Liver (tissue), 9 donors: ENCODE measurements around the gene FAM83D. TPM values are rescaled to one million over a fixed set of nuclear protein-coding genes. Genes with fewer than 3 reads are reported as not detected.

Experiments used
- DNase-seq: peaks from one replicate; pipeline ENCODE4 v3.0.0-alpha.2; 2017; ENCODE audit warnings: low spot score
- H3K27ac ChIP-seq, 2 donors: one replicate each; pipeline ENCODE4 v1.7.0; 2013; ENCODE audit warnings: inconsistent platforms in 2 of 2, low read length in 2 of 2, control low read depth in 1 of 2, low read depth in 1 of 2, mild to moderate bottlenecking in 1 of 2
- H3K27me3 ChIP-seq, 4 donors: one replicate each; pipeline versions ENCODE4 v1.6.1 to v1.7.0; 2013; ENCODE audit warnings: low read length in 3 of 4, inconsistent platforms in 1 of 4, mild to moderate bottlenecking in 1 of 4, moderate library complexity in 1 of 4; ENCODE audit not compliant: control insufficient read depth in 4 of 4, insufficient read depth in 4 of 4
- H3K36me3 ChIP-seq, 4 donors: one replicate each; pipeline versions ENCODE4 v1.6.1 to v1.7.0; 2013; ENCODE audit warnings: low read length in 3 of 4, mild to moderate bottlenecking in 3 of 4, low read depth in 1 of 4, moderate library complexity in 1 of 4; ENCODE audit not compliant: control insufficient read depth in 4 of 4, insufficient read depth in 3 of 4
- H3K4me1 ChIP-seq, 4 donors: one replicate each; pipeline versions ENCODE4 v1.6.1 to v1.7.0; 2013; ENCODE audit warnings: low read length in 3 of 4, mild to moderate bottlenecking in 3 of 4, moderate library complexity in 1 of 4; ENCODE audit not compliant: control insufficient read depth in 4 of 4, insufficient read depth in 4 of 4
- H3K4me3 ChIP-seq, 3 donors: one replicate each; pipeline versions ENCODE4 v1.6.1 to v1.7.0; 2013; ENCODE audit warnings: low read length in 3 of 3, control low read depth in 1 of 3, low read depth in 1 of 3, mild to moderate bottlenecking in 1 of 3
- H3K9ac ChIP-seq, 2 donors: one replicate each; pipeline ENCODE4 v1.7.0; 2013; ENCODE audit warnings: low read length in 2 of 2, mild to moderate bottlenecking in 2 of 2, moderate library complexity in 2 of 2, control low read depth in 1 of 2, low read depth in 1 of 2
- H3K9me3 ChIP-seq, 4 donors: one replicate each; pipeline versions ENCODE4 v1.6.1 to v1.7.0; 2013; ENCODE audit warnings: low read length in 3 of 4; ENCODE audit not compliant: control insufficient read depth in 4 of 4
- ATF3 ChIP-seq: IDR thresholded peaks from 2 replicates; pipeline ENCODE4 v1.6.1; 2016; ENCODE audit warnings: antibody characterized with exemption
- CTCF ChIP-seq: fragments of 150-350 bp; IDR thresholded peaks from 2 replicates; pipeline ENCODE4 v1.5.1; 2017; ENCODE audit warnings: improper control_type of control experiment, low read depth, low read length; ENCODE audit not compliant: missing input control
- EGR1 ChIP-seq, 2 donors: IDR thresholded peaks; 2 replicates each; pipeline ENCODE4 v1.6.1; 2016 to 2018; ENCODE audit warnings: antibody characterized with exemption in 2 of 2, low read depth in 2 of 2
- FOXA1 ChIP-seq: IDR thresholded peaks from 2 replicates; pipeline ENCODE4 v1.6.1; 2016; ENCODE audit warnings: antibody characterized with exemption
- FOXA2 ChIP-seq: IDR thresholded peaks from 2 replicates; pipeline ENCODE4 v1.6.1; 2016; ENCODE audit warnings: antibody characterized with exemption
- GABPA ChIP-seq, 2 donors: IDR thresholded peaks in 1 of 2; conservative IDR thresholded peaks in 1 of 2; 2 replicates each; pipeline ENCODE4 v1.6.1; 2016; ENCODE audit warnings: antibody characterized with exemption in 2 of 2, mild to moderate bottlenecking in 1 of 2, moderate library complexity in 1 of 2
- HNF4A ChIP-seq, 2 donors: conservative IDR thresholded peaks; 2 replicates each; pipeline ENCODE4 v1.6.1; 2016; ENCODE audit warnings: antibody characterized with exemption in 2 of 2, mild to moderate bottlenecking in 2 of 2
- HNF4G ChIP-seq: IDR thresholded peaks from 2 replicates; pipeline ENCODE4 v1.6.1; 2016; ENCODE audit warnings: antibody characterized with exemption
- JUND ChIP-seq, 2 donors: IDR thresholded peaks; 2 replicates each; pipeline ENCODE4 v1.6.1; 2016; ENCODE audit warnings: antibody characterized with exemption in 2 of 2
- MAX ChIP-seq: IDR thresholded peaks from 2 replicates; pipeline ENCODE4 v1.6.1; 2016; ENCODE audit warnings: antibody characterized with exemption
- NR2F2 ChIP-seq: IDR thresholded peaks from 2 replicates; pipeline ENCODE4 v1.6.1; 2016; ENCODE audit warnings: antibody characterized with exemption
- RAD21 ChIP-seq, 2 donors: IDR thresholded peaks; 2 replicates each; pipeline ENCODE4 v1.6.1; 2016; ENCODE audit warnings: antibody characterized with exemption in 2 of 2, mild to moderate bottlenecking in 2 of 2
- REST ChIP-seq: IDR thresholded peaks from 2 replicates; pipeline ENCODE4 v1.6.1; 2016; ENCODE audit warnings: antibody characterized with exemption, mild to moderate bottlenecking
- RXRA ChIP-seq, 2 donors: IDR thresholded peaks; 2 replicates each; pipeline ENCODE4 v1.6.1; 2017 to 2018; ENCODE audit warnings: antibody characterized with exemption in 2 of 2, mild to moderate bottlenecking in 1 of 2
- SP1 ChIP-seq: IDR thresholded peaks from 2 replicates; pipeline ENCODE4 v1.6.1; 2018; ENCODE audit warnings: antibody characterized with exemption, mild to moderate bottlenecking
- TAF1 ChIP-seq: conservative IDR thresholded peaks from 2 replicates; pipeline ENCODE4 v1.6.1; 2016; ENCODE audit warnings: antibody characterized with exemption, mild to moderate bottlenecking
- YY1 ChIP-seq: IDR thresholded peaks from 2 replicates; pipeline ENCODE4 v1.6.1; 2016; ENCODE audit warnings: antibody characterized with exemption, mild to moderate bottlenecking
- ZBTB33 ChIP-seq: IDR thresholded peaks from 2 replicates; pipeline ENCODE4 v1.6.1; 2016; ENCODE audit warnings: antibody characterized with exemption
- WGBS: extraction: QIAGEN DNeasy Blood & Tissue Kit; methylation state at CpG from one replicate; pipeline ENCODE4 v1.1.7; 2013; 5-methylcytosine and 5-hydroxymethylcytosine counted together
- polyA plus RNA-seq, 2 donors: library from polyadenylated mRNA; stranded (reverse) in 1 of 2; unstranded in 1 of 2; fragments of 200-250 nt in 1 of 2; fragments of >200 nt in 1 of 2; fragmentation: Nextera tagmentation in 1 of 2; extraction: Ambion mirVana in 1 of 2; gene quantifications; one replicate each; pipeline versions ENCODE4 v1.2.1 to v1.2.3, GENCODE V29; 2013 to 2015
- total RNA-seq, 2 donors: library from RNA; depleted of rRNA; stranded (reverse); fragments of >200 nt; gene quantifications; one replicate each; pipeline ENCODE4 v1.2.3, GENCODE V29; 2014
- donor health status: healthy.
- donor health status: healthy.
- donor health status: healthy.
- donor health status: healthy.
- donor health status: healthy.

The FAM83D gene
- total and polyA plus RNA-seq, 4 donors: 1.1 to 28.2 (median 2.7) TPM

- 94% methylated on average over 5 of the region's 5 CpGs for WGBS
These were observed 9.8 kb downstream of the FAM83D start for GRCh38 chr20:38935967-38936407.

More at GRCh38 chr20:38935967-38936407, 9.8 kb downstream of the FAM83D start:
- DNase-seq: no peak
- no peak overlapping the region for H3K27ac ChIP-seq
- TF ChIP-seq ZBTB33 (no peak), CTCF (no peak), NR2F2 (no peak), JUND (IDR thresholded peaks at IDR 0.05) (no peak), YY1 (no peak), REST (no peak), RAD21 (IDR thresholded peaks at IDR 0.05) (no peak), TAF1 (no peak), ATF3 (no peak), FOXA2 (no peak), SP1 (no peak), HNF4A (conservative IDR thresholded peaks at IDR 0.05) (no peak), HNF4G (no peak), EGR1 (IDR thresholded peaks at IDR 0.05; ENCODE audit: low read depth in 2 of 2) (no peak), GABPA (IDR thresholded peaks at IDR 0.05 in 1 of 2, conservative IDR thresholded peaks at IDR 0.05 in 1 of 2) (no peak), FOXA1 (no peak), MAX (no peak), RXRA (IDR thresholded peaks at IDR 0.05) (no peak)
- no peak overlapping the region for H3K4me3 ChIP-seq
- no peaks in the 10 kb centered on the region for H3K27me3 ChIP-seq
- H3K9ac ChIP-seq: no peak overlapping the region
- H3K9me3 ChIP-seq: no peaks in the 10 kb centered on the region
- no peaks in the 10 kb centered on the region for H3K4me1 ChIP-seq
- H3K36me3 ChIP-seq: no peaks in the 10 kb centered on the region
